ENCODE measurements around the gene MED12L. TPM values are rescaled to one million over a fixed set of nuclear protein-coding genes. Genes with fewer than 3 reads are reported as not detected.

Gene MED12L
- total and polyA plus RNA-seq, 3 experiments from 2014 or later: 0.02 to 1.8 (median 1.7) TPM

DNA sequence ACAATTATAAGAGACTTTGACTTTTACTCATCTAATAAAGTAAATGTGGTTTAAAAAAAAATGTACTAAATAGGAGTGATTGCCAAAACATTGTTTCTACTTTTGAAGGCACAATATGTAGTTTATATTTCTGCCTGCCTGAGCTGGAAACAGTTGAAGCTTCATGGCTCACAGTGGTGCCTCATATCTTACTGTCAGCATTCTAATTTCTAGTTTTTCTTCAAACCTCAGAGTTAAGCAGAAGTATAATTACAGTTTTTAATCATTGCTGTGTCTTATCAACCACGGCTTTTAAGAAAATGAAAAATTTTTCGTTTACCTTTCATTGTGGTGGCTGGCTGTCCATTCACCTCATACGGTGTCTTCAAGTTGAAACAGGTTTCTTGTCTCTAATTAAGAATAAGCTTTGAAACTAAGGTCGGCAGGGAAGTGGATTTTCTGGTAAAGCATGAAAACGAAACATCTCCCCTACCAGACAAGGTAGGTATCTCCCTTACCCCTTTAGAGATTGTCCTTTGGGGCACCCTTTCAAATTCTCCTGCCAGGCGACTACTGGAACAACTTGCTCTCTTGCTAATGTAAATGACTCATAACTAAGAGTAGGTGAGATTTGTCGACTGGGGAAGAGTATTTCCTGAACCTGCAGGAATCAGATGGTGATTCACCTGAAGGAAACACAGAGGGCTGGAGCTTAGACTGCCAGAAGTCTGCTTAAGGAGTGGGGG, 231.0 kb downstream of the MED12L start, which contains the start of gene GPR87:
GPR87 (minus strand) TSS at position 554 of the 725 bp plus-strand sequence. CDS start 16,720 bp downstream, outside the sequence.
- Histone ChIP-seq H3K27ac (ENCODE audit: low read depth, low read length) (no peak within 1 kb of the TSS), H3K4me1 (ENCODE audit: insufficient read depth, low read length) (no peaks in the 10 kb centered on the region), H3K9me3 (ENCODE audit: low read length) (no peaks in the 10 kb centered on the region), H3K27me3 (ENCODE audit: insufficient read depth, low read length, poor library complexity, severe bottlenecking) (no peaks in the 10 kb centered on the region), H3K4me3 (ENCODE audit: low read length) (no peak within 1 kb of the TSS), H3K36me3 (ENCODE audit: insufficient read depth, low read length) (no peaks in the 10 kb centered on the region)
- POLR2A ChIA-PET: no interaction called here
- no peak within 1 kb of the TSS for H3K4me3 Mint-ChIP-seq
- H3K4me1 Mint-ChIP-seq: peaks cover 0 to 5% (median 0%) of the 10 kb centered on the region in 3 donors
- no peak for DNase-seq
- peaks cover 3 to 10% of the 10 kb centered on the region in 2 donors for H3K27me3 Mint-ChIP-seq
- H3K27ac Mint-ChIP-seq: no peak within 1 kb of the TSS
- H3K9me3 Mint-ChIP-seq: no peaks in the 10 kb centered on the region
- CTCF ChIA-PET: no interaction called here
- no peaks in the 10 kb centered on the region for H3K36me3 Mint-ChIP-seq

DNA sequence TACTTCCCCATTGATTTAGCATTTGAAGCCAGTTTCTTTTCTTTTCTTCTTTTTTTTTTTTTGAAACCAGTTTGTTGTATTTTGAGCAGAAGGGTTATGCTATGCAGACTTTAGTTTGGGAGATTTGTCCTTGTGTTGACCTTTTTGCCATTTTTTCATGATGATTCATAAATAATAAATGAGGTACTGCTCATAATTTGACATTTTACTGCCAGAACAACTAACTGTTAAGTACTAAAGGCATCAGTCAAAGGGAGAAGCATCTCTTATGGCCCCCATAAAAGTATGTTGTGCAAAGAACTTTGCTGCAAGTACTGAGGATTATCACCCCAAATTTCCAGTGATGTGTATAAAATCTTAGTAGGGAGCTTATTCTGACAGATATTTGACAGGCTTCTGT, 232.8 kb downstream of the MED12L start:
- Histone ChIP-seq H3K36me3 (ENCODE audit: insufficient read depth, low read length) (no peaks in the 10 kb centered on the region), H3K27ac (ENCODE audit: low read depth, low read length) (no peak overlapping the region), H3K4me1 (ENCODE audit: insufficient read depth, low read length) (no peaks in the 10 kb centered on the region), H3K4me3 (ENCODE audit: low read length) (no peak overlapping the region), H3K9me3 (ENCODE audit: low read length) (no peaks in the 10 kb centered on the region), H3K27me3 (ENCODE audit: insufficient read depth, low read length, poor library complexity, severe bottlenecking) (no peaks in the 10 kb centered on the region)
- Mint-ChIP-seq H3K4me3 (no peak overlapping the region), H3K27me3 (peaks cover 3 to 10% of the 10 kb centered on the region in 2 donors), H3K27ac (no peak overlapping the region), H3K36me3 (no peaks in the 10 kb centered on the region), H3K4me1 (peaks cover 0 to 5% (median 0%) of the 10 kb centered on the region in 3 donors), H3K9me3 (no peaks in the 10 kb centered on the region)
- CTCF ChIA-PET: no interaction called here
- DNase-seq: no peak
- POLR2A ChIA-PET: no interaction called here

DNA sequence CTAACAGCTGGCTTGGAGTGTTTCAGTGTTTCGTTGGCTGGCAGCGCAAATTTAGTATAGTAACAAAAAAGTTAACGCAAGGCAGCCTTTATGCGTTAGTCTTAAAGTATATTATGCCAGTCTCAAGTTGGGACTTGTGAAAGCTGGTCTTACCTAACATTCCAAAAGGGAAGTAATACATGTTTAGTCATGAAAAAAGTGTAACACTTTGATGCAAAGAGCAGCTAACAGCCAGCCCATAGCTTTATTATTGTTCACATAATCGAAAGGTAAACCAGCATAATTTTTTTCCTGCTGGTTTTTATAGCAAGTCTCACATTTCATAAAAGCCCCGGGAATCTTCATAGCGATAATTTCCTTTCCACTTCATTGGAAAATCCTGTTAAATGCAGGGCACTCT, 233.5 kb downstream of the MED12L start:
- H3K36me3 ChIP-seq (ENCODE audit: insufficient read depth, low read length): no peaks in the 10 kb centered on the region
- H3K4me3 Mint-ChIP-seq: no peak overlapping the region
- H3K27ac ChIP-seq (ENCODE audit: low read depth, low read length): no peak overlapping the region
- ChIA-PET POLR2A (no interaction called here), CTCF (no interaction called here)
- no peaks in the 10 kb centered on the region for H3K36me3 Mint-ChIP-seq
- H3K27me3 ChIP-seq (ENCODE audit: insufficient read depth, low read length, poor library complexity, severe bottlenecking): no peaks in the 10 kb centered on the region
- no peak for DNase-seq
- H3K4me1 Mint-ChIP-seq: peaks cover 0 to 5% (median 0%) of the 10 kb centered on the region in 3 donors
- no peaks in the 10 kb centered on the region for H3K4me1 ChIP-seq (ENCODE audit: insufficient read depth, low read length)
- H3K9me3 ChIP-seq (ENCODE audit: low read length): no peaks in the 10 kb centered on the region
- no peak overlapping the region for H3K4me3 ChIP-seq (ENCODE audit: low read length)
- H3K27ac Mint-ChIP-seq: no peak overlapping the region
- peaks cover 6 to 10% of the 10 kb centered on the region in 2 donors for H3K27me3 Mint-ChIP-seq
- H3K9me3 Mint-ChIP-seq: no peaks in the 10 kb centered on the region

DNA sequence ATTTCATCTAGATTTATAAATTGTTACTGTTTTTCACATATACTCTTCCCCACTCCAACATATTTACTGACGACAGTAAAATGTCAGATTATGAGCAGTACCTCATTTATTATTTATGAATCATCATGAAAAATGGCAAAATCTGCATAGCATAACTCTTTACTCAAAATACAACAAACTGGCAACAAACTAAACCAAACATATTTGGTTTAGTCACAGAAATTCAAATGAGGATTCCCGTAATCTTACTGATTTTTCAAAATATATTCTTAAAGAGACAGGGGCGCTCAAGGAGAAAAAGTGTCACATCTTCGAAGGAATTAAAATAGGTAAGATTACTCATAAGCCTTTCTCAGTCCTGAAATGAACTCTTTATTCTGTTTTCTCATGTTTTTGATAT, 234.2 kb downstream of the MED12L start:
- H3K4me3 Mint-ChIP-seq: no peak overlapping the region
- Histone ChIP-seq H3K4me1 (ENCODE audit: insufficient read depth, low read length) (no peaks in the 10 kb centered on the region), H3K27me3 (ENCODE audit: insufficient read depth, low read length, poor library complexity, severe bottlenecking) (no peaks in the 10 kb centered on the region), H3K36me3 (ENCODE audit: insufficient read depth, low read length) (no peaks in the 10 kb centered on the region), H3K27ac (ENCODE audit: low read depth, low read length) (no peak overlapping the region), H3K9me3 (ENCODE audit: low read length) (no peaks in the 10 kb centered on the region), H3K4me3 (ENCODE audit: low read length) (no peak overlapping the region)
- CTCF ChIA-PET: no interaction called here
- H3K27ac Mint-ChIP-seq: no peak overlapping the region
- no peaks in the 10 kb centered on the region for H3K36me3 Mint-ChIP-seq
- POLR2A ChIA-PET: no interaction called here
- H3K9me3 Mint-ChIP-seq: no peaks in the 10 kb centered on the region
- peaks cover 5 to 13% of the 10 kb centered on the region in 2 donors for H3K27me3 Mint-ChIP-seq
- no peak for DNase-seq
- peaks cover 0 to 5% (median 0%) of the 10 kb centered on the region in 3 donors for H3K4me1 Mint-ChIP-seq

DNA sequence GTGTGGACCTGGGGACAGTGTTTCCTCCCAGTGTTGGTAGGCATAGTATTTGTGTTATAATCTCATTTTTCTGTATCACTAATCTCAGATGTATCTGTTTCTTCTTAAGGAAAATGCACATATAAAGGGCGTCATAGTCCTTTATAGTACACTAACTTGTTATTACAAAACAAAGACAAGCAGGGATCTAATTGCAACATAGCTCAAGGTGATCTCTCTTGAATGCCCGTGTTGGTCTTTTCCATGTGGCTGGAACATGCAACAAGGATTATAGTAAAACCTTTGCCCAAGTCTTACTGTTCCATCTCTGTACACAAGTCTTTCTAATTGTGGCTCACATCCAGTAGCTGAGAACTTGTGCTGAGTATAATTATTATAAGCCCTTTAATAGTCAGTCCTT, 234.7 kb downstream of the MED12L start:
- Mint-ChIP-seq H3K36me3 (no peaks in the 10 kb centered on the region), H3K27me3 (peaks cover 4 to 10% of the 10 kb centered on the region in 2 donors), H3K4me1 (peaks cover 0 to 5% (median 0%) of the 10 kb centered on the region in 3 donors), H3K4me3 (no peak overlapping the region), H3K9me3 (no peaks in the 10 kb centered on the region), H3K27ac (no peak overlapping the region)
- Histone ChIP-seq H3K36me3 (ENCODE audit: insufficient read depth, low read length) (no peaks in the 10 kb centered on the region), H3K27ac (ENCODE audit: low read depth, low read length) (no peak overlapping the region), H3K27me3 (ENCODE audit: insufficient read depth, low read length, poor library complexity, severe bottlenecking) (no peaks in the 10 kb centered on the region), H3K9me3 (ENCODE audit: low read length) (no peaks in the 10 kb centered on the region), H3K4me3 (ENCODE audit: low read length) (no peak overlapping the region), H3K4me1 (ENCODE audit: insufficient read depth, low read length) (no peaks in the 10 kb centered on the region)
- CTCF ChIA-PET: no interaction called here
- POLR2A ChIA-PET: no interaction called here
- DNase-seq: no peak

DNA sequence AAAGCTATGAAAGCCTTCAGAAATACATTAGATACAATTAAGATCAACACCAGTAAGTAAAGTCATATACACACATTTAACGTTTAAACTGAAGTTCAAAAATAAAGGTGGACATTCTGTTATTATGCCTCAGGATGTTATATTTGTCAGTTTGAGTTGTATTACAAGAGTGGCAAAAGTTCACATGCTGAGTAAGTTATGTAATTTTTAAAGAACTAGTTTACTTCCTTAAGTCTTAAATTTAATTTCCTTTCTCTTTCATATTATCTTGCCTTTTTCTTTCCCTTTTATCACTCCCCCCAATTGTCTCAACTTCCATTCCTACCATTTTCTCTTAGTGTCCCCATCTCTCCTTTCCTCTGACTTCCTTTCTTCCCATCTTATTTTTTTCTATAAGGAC, 236.1 kb downstream of the MED12L start:
- peak overlapping the region in 1 of 8 donors; percentile 44 for H3K27ac Mint-ChIP-seq
- no peak overlapping the region for H3K4me3 Mint-ChIP-seq
- H3K4me1 Mint-ChIP-seq: peaks cover 0 to 4% (median 0%) of the 10 kb centered on the region in 3 donors
- Histone ChIP-seq H3K9me3 (ENCODE audit: low read length) (no peaks in the 10 kb centered on the region), H3K27ac (ENCODE audit: low read depth, low read length) (no peak overlapping the region), H3K27me3 (ENCODE audit: insufficient read depth, low read length, poor library complexity, severe bottlenecking) (no peaks in the 10 kb centered on the region), H3K36me3 (ENCODE audit: insufficient read depth, low read length) (no peaks in the 10 kb centered on the region), H3K4me1 (ENCODE audit: insufficient read depth, low read length) (no peaks in the 10 kb centered on the region), H3K4me3 (ENCODE audit: low read length) (no peak overlapping the region)
- POLR2A ChIA-PET: no interaction called here
- CTCF ChIA-PET: no interaction called here
- no peak for DNase-seq
- no peaks in the 10 kb centered on the region for H3K9me3 Mint-ChIP-seq
- H3K27me3 Mint-ChIP-seq: peaks cover 4 to 14% of the 10 kb centered on the region in 2 donors
- H3K36me3 Mint-ChIP-seq: no peaks in the 10 kb centered on the region

DNA sequence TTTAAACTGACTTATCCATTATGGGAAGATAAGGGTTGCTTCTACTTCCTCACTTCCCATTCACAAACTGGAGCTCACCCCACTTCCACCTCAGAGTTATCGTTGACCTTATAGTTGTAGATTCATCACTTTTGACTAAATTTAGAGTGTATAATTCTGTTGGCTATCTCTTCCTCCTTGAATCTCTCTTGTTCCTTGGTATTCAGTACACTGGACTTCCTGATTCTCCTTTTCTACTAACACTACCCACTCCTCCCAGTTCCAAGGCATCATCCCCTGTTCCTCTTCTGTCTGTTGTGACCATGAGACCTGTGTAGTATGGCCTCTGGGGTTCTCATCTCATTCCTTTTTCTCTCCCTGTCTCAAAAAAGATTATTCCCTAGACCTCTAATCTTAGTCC, 237.0 kb downstream of the MED12L start:
- Mint-ChIP-seq H3K4me3 (no peak overlapping the region), H3K27me3 (peaks cover 4 to 16% of the 10 kb centered on the region in 2 donors), H3K4me1 (no peaks in the 10 kb centered on the region), H3K27ac (no peak overlapping the region), H3K9me3 (no peaks in the 10 kb centered on the region), H3K36me3 (no peaks in the 10 kb centered on the region)
- Histone ChIP-seq H3K4me3 (ENCODE audit: low read length) (no peak overlapping the region), H3K9me3 (ENCODE audit: low read length) (no peaks in the 10 kb centered on the region), H3K27ac (ENCODE audit: low read depth, low read length) (no peak overlapping the region), H3K4me1 (ENCODE audit: insufficient read depth, low read length) (no peaks in the 10 kb centered on the region), H3K27me3 (ENCODE audit: insufficient read depth, low read length, poor library complexity, severe bottlenecking) (no peaks in the 10 kb centered on the region), H3K36me3 (ENCODE audit: insufficient read depth, low read length) (no peaks in the 10 kb centered on the region)
- ChIA-PET POLR2A (no interaction called here), CTCF (no interaction called here)
- DNase-seq: no peak

DNA sequence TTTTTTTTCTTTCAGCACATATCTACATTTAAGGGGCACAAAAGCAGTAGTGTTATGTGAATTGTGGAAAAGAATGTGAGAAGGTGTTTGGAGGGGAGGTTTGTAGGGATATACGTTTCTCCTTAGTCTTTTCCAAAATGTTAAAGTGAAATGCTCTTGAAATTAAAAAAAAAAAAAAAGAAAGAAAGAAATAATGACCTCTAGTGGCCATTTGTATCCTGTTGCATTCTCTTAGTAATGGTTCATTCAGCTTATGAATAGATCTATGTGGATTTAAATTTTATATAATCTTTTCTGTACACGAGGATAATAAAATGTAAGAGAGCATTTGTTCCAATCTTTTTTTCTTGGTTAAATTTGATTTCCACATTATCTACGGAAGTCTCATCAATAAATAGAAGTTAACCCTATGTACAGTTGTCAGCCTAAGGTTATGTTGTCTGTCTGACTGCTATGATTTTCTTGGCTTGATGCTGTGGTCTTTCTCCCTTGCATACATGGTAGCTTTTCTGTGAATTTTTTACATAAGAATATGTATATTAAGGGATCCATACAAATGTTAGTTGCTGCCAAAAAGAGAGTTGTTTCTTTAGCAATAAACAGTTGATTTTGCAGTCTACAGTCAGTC, 242.2 kb downstream of the MED12L start:
- Histone ChIP-seq H3K4me3 (ENCODE audit: low read length) (no peak overlapping the region), H3K27ac (ENCODE audit: low read depth, low read length) (no peak overlapping the region), H3K9me3 (ENCODE audit: low read length) (no peaks in the 10 kb centered on the region), H3K36me3 (ENCODE audit: insufficient read depth, low read length) (no peaks in the 10 kb centered on the region), H3K27me3 (ENCODE audit: insufficient read depth, low read length, poor library complexity, severe bottlenecking) (no peaks in the 10 kb centered on the region), H3K4me1 (ENCODE audit: insufficient read depth, low read length) (no peaks in the 10 kb centered on the region)
- Mint-ChIP-seq H3K9me3 (no peaks in the 10 kb centered on the region), H3K27me3 (peaks cover 3 to 33% of the 10 kb centered on the region in 2 donors), H3K36me3 (no peaks in the 10 kb centered on the region), H3K27ac (no peak overlapping the region), H3K4me1 (peaks cover 4 to 8% (median 7%) of the 10 kb centered on the region in 3 donors), H3K4me3 (no peak overlapping the region)
- POLR2A ChIA-PET: interaction anchor here (0.6 kb wide), 1 partner anchor 160 kb away, joined by 3 read pairs; no protein-coding TSS in a partner anchor
- DNase-seq: no peak
- CTCF ChIA-PET: interaction anchor here (0.7 to 1.6 kb wide), 12 partner anchors 8 to 1195 kb away, joined by 3 to 4 read pairs (median 3); partner anchors contain the start of gene P2RY12
